Activated B cell treated with CpG ODN at 0.5 μM for 24 hours (primary cell): ENCODE measurements around the gene MTUS2. TPM values are rescaled to one million over a fixed set of nuclear protein-coding genes. Genes with fewer than 3 reads are reported as not detected.

ENCODE experiments used
- ATAC-seq: fragments of 200-7000 bp; cut with Tn5 transposase; one replicate; pipeline ENCODE4 v1.10.0; 2021; ENCODE audit warnings: low read depth, mild to moderate bottlenecking, moderate library complexity
- CTCF ChIA-PET: fragments of 350-600 bp; sonication (Branson Sonifier 250); formaldehyde crosslinking; loops from one replicate; lab custom pipeline; 2021; ENCODE audit warnings: antibody characterized with exemption; lab: Charles Lee
- POLR2A ChIA-PET: fragments of 350-600 bp; sonication (Branson Sonifier 250); formaldehyde crosslinking; loops from one replicate; lab custom pipeline; 2021; ENCODE audit warnings: antibody characterized with exemption; lab: Charles Lee
- DNase-seq: peaks from one replicate; pipeline ENCODE4 v3.0.0; 2022
- H3K27ac Mint-ChIP-seq: one replicate; pipeline ENCODE4 v1.8.0; 2020; ENCODE audit warnings: mixed read lengths
- H3K27me3 Mint-ChIP-seq: one replicate; pipeline ENCODE4 v1.8.0; 2021; ENCODE audit warnings: mixed read lengths
- H3K36me3 Mint-ChIP-seq: one replicate; pipeline ENCODE4 v1.8.0; 2021; ENCODE audit warnings: low read depth, mixed read lengths
- H3K4me1 Mint-ChIP-seq: one replicate; pipeline ENCODE4 v1.8.0; 2021; ENCODE audit warnings: mixed read lengths
- H3K4me3 Mint-ChIP-seq: one replicate; pipeline ENCODE4 v1.8.0; 2020; ENCODE audit warnings: mild to moderate bottlenecking, mixed read lengths
- H3K9me3 Mint-ChIP-seq: one replicate; pipeline ENCODE4 v1.8.0; 2020; ENCODE audit warnings: mixed read lengths
- CTCF ChIP-seq: fragments of 200-600 bp; IDR thresholded peaks from one replicate; pipeline ENCODE4 v1.8.0; 2022; ENCODE audit warnings: antibody characterized with exemption, mild to moderate bottlenecking
- intact Hi-C: fragments of 100-400 bp; cut with micrococcal nuclease; formaldehyde crosslinking; loops from one replicate; pipeline ENCODE4 v1.15.1; 2024
- total RNA-seq: library from RNA; stranded (reverse); gene quantifications from 2 replicates; pipeline ENCODE4 v1.2.3, GENCODE V29; 2022

The MTUS2 gene
- total RNA-seq, 1 donor from 2014 or later: not detected

- no peak for TF ChIP-seq CTCF
- no peak for ATAC-seq
- H3K9me3 Mint-ChIP-seq: no peaks in the 10 kb centered on the region
- H3K27ac Mint-ChIP-seq: no peak overlapping the region
- H3K36me3 Mint-ChIP-seq: no peaks in the 10 kb centered on the region
- ChIA-PET CTCF (no interaction called here), POLR2A (no interaction called here)
- DNase-seq: no peak
- intact Hi-C loops: no loop called here
- no peaks in the 10 kb centered on the region for H3K4me1 Mint-ChIP-seq
- peaks cover 10% of the 10 kb centered on the region for H3K27me3 Mint-ChIP-seq
- no peak overlapping the region for H3K4me3 Mint-ChIP-seq
Measured at GRCh38 chr13:29459813-29460355, 639.7 kb downstream of the MTUS2 start.

- DNase-seq: no peak
- Mint-ChIP-seq H3K36me3 (no peaks in the 10 kb centered on the region), H3K27ac (no peak overlapping the region), H3K9me3 (no peaks in the 10 kb centered on the region), H3K4me1 (no peaks in the 10 kb centered on the region), H3K27me3 (peaks cover 10% of the 10 kb centered on the region), H3K4me3 (no peak overlapping the region)
- ChIA-PET POLR2A (no interaction called here), CTCF (no interaction called here)
- intact Hi-C loops: no loop called here
- ATAC-seq: no peak
- no peak for TF ChIP-seq CTCF
Measured at GRCh38 chr13:29464105-29464679, 644.1 kb downstream of the MTUS2 start.

- POLR2A ChIA-PET: no interaction called here
- no peak overlapping the region for H3K27ac Mint-ChIP-seq
- no peak for TF ChIP-seq CTCF
- intact Hi-C loops: no loop called here
- no peaks in the 10 kb centered on the region for H3K36me3 Mint-ChIP-seq
- no peak overlapping the region for H3K4me3 Mint-ChIP-seq
- H3K27me3 Mint-ChIP-seq: peaks cover 4% of the 10 kb centered on the region
- DNase-seq: no peak
- no peak for ATAC-seq
- H3K9me3 Mint-ChIP-seq: no peaks in the 10 kb centered on the region
- CTCF ChIA-PET: no interaction called here
- no peaks in the 10 kb centered on the region for H3K4me1 Mint-ChIP-seq
Measured at GRCh38 chr13:29465741-29466293, 645.7 kb downstream of the MTUS2 start.

- TF ChIP-seq CTCF: no peak
- ChIA-PET CTCF (interaction anchor here (0.5 to 1.8 kb wide), 5 partner anchors 15 to 31 kb away, joined by 3 to 8 read pairs (median 3); no protein-coding TSS in a partner anchor), POLR2A (no interaction called here)
- Mint-ChIP-seq H3K4me1 (peaks cover 7% of the 10 kb centered on the region), H3K36me3 (no peaks in the 10 kb centered on the region), H3K4me3 (no peak overlapping the region), H3K9me3 (no peaks in the 10 kb centered on the region), H3K27me3 (peaks cover 3% of the 10 kb centered on the region), H3K27ac (no peak overlapping the region)
- ATAC-seq (no peak), DNase-seq (no peak)
- intact Hi-C loops: loop anchor here (10.0 kb wide), 1 partner anchor 1573 kb away; no protein-coding TSS in a partner anchor
Measured at GRCh38 chr13:29471551-29471950, 651.4 kb downstream of the MTUS2 start.

- Mint-ChIP-seq H3K36me3 (no peaks in the 10 kb centered on the region), H3K4me3 (peak overlapping the region; percentile 24), H3K4me1 (peaks cover 7% of the 10 kb centered on the region), H3K27ac (no peak overlapping the region), H3K9me3 (no peaks in the 10 kb centered on the region), H3K27me3 (peaks cover 6% of the 10 kb centered on the region)
- DNase-seq (no peak), ATAC-seq (peak; percentile 72)
- ChIA-PET CTCF (interaction anchor here (0.5 to 2.7 kb wide), 7 partner anchors 8 to 31 kb away, joined by 3 to 11 read pairs (median 4); no protein-coding TSS in a partner anchor), POLR2A (no interaction called here)
- TF ChIP-seq CTCF: peak; percentile 91
- intact Hi-C loops: loop anchor here (1.0 to 10.0 kb wide), 2 partner anchors 24 to 1572 kb away; no protein-coding TSS in a partner anchor
Measured at GRCh38 chr13:29472332-29472961, 652.3 kb downstream of the MTUS2 start.
